GM11168 (cell line): ENCODE measurements around the gene TTF1.
"Not testable (repeated sequence)": the region's sequence is repeated elsewhere in the genome, so short reads cannot be mapped to it uniquely, and the experiment has no call there.

Experiments
- in situ Hi-C: fragments of 300-500 bp; cut with MboI; formaldehyde crosslinking; loops from one replicate; pipeline ENCODE4 v1.12.0; 2022; ENCODE audit warnings: low sequenced_read_pairs; ENCODE audit not compliant: unreplicated experiment

Gene TTF1

DNA sequence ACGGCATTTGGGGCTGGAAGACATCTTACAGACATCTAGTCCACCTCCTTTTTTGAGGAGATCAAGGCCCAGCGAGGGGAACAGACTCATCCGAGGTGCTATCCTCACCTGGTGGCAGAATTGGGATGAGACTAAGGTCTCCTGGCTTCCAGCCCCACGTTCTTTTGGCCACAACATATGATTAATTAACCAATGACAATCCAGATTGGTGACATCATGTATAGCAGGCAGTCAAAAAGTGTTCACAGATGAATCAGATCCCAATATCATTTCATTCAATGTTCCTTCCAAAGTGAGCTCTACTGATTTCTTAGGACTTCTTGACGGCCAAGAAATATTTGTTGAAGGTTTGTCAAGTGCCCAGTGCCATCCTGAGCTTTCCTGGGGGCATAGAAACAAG, 7.3 kb upstream of the TTF1 start:
- in situ Hi-C loops = no loop called here

DNA sequence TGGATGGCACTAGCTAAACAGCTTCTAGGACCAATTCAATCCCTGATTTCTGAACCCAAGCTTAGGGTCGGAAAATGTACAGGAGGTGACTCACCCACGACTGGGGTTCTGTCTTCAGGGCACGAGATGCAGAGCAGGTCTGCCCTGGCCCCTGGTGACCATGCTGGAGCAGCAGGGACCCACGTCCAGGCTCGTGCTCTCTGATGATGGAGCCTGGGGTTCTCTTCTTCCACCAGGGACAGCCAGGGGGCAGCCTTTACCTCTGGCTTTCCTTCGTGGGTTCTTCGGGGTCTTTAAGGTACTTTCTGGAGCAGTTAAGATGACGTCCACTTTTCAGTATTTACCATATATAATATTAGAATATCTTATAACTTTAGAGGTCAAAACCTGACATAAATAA, 5.4 kb upstream of the TTF1 start:
- in situ Hi-C loops = no loop called here

DNA sequence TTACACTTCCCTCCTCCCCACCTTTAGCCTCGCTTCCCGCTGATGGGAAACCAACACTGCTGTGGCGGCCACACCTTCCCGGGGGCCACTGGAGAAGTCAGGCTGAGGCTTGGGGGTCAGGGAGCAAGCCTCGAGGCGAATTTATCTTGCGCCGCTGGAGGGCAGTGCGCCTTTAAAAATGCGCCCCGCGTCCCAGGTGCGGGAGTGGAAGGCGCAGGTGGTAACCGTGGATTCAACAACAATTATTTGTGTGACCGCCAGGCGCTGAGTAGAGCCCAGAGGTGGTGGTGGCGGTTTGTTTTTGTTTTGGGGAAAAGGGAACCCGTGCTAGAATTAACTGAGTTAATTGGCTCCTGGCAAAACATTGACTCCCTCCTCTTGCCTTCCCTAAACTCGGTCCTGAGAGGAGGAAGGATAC, 4.5 kb upstream of the TTF1 start:
- in situ Hi-C loops = no loop called here

DNA sequence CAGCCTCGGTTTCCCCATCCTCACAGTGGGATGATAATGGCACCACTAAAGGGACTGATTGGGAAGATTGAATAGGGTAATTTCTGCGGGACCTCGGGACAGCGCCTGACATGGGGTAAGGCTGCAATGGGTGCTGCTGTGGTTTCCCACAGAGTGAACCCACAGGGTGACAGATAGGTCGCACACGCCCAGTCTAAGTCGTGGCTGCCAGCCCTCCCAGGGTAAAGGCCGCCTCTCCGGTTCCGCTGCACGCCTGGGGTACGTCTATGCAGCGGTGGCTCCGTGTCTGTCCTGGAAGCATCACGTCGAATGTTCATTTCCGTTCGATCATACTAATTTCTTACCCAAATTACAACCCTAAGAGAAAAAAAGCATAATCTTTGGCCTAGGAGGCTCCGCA, 4.0 kb upstream of the TTF1 start:
- in situ Hi-C loops = no loop called here

DNA sequence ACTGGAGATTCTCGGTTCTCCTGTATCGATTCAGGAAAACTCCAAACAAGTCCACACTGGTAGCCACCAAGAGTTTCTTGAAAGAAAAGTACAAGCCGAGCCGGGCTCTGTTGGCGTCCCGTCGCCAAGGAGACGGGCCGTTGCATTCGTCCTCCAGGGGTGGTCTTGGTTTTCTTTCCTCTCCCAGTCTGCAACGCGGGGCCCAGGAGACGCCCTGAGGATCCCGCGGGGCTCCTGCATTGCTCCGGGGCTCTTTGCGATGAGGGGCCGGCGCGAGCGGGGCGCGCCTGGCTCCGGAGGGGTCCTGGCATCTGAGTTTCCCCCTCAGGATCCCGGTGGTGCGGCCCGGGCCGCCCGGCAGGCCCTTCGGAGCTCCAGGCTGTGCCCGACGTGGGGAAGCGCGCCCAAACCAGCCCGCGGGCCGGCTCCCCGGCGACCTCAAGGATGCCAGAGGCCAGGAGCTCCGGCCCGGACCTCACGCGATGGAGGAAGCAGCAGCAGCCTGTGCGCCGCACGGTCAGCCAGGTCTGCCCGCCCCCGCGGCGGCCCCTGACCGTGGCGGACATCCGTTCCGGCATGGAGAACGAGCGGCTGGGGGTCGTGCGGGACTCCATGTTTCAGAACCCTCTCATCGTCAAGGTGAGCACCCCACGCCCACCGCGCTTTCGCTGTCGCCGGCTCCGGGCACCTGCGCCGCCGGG, 3.3 kb upstream of the TTF1 start, which contains the start of gene CFAP77:
CFAP77 (plus strand) TSS at position 384 of the 701 bp plus-strand sequence; CDS start at position 445, 61 bp downstream.
- in situ Hi-C loops = loop anchor here (5.0 kb wide), 1 partner anchor 103 kb away; no protein-coding TSS in a partner anchor

DNA sequence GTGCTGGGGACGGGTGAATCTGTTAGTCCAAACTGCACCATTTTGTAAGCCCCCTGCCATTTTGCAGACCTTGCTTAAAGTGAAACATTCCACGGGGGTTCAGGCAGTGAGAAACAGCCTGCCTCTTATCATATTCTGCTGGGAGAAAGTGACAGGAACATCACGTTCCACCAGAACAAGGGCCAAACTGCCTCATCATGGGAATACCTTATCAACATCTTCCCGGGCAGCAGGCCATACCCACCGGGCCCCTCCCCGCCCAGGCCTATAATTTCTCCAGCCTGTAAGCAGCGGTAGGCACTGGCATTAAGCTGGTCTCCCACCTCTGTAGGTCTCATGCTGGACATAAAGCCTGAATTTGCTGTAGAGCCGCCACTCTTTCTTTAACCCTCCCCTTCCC, 1.9 kb upstream of the TTF1 start:
- in situ Hi-C loops = loop anchor here (5.0 kb wide), 1 partner anchor 101 kb away; no protein-coding TSS in a partner anchor

DNA sequence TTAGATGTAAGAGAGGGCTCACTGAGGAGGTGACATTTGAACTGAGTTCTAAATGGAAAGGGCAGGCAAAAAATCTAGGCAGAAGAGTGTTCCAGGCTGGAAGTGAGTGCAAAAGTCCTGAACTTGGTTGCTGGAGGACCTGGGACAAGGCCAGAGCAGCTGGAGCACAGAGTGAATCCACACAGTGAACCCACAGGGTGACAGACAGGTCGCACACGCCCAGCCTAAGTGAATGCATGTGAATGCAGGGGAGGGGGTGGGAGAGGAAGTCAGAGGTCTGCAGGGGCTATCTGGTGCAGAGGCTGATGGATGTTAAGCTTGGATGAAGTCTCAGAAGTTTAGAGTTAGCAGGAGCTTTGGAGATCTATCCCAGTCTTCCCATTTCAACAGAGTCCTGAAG, 556 bp upstream of the TTF1 start:
- in situ Hi-C loops = loop anchor here (5.0 kb wide), 1 partner anchor 100 kb away; no protein-coding TSS in a partner anchor

DNA sequence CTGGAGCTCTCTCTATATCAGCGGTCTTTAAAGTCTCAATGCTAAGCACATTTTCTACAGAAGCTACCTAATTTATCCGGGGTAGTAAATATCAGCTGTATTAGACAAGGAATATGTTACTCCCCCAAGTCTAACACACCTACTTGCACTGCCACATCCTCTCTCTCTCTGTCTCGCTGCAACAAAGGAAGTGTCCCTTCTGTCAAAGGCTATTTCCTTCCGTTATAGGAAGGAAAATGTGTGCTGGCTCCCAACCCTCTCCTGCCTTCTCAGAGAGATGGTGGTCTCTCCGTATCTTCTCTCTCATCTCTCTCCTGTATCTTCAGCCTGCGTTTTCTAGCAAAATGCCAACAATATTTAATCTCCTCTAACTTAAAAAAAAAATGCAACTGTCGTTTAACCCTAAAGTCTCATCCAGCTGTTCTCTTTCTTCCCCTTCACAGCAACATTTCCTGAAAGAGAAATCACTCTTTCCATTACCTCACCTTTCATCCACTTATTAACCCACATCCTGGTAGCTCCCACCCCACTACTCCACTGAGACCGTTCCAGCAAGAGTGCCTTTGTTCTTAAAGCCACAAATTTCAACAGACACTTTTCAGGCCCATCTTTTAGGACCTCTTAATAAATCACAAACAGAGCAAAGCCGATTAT, 2.3 kb downstream of the TTF1 start:
- in situ Hi-C loops = no loop called here

DNA sequence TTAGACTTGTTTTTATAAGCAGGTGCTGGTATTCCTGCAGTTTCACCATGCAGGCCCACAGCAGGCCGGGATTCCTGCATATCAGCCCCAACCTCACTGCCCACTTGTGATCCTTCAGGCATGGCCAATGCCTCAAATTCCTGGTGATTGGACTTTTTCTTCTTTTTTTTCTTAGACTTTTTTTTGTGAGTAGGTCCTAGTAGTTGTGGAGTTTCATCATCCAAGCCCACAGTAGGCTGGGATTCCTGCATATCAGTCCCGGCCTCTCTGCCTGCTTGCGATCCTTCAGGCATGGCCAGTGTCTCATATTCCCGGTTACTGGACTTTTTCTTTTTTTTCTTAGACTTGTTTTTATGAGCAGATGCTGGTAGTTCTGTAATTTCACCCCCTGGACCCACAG, 4.8 kb downstream of the TTF1 start:
- in situ Hi-C loops = no loop called here

DNA sequence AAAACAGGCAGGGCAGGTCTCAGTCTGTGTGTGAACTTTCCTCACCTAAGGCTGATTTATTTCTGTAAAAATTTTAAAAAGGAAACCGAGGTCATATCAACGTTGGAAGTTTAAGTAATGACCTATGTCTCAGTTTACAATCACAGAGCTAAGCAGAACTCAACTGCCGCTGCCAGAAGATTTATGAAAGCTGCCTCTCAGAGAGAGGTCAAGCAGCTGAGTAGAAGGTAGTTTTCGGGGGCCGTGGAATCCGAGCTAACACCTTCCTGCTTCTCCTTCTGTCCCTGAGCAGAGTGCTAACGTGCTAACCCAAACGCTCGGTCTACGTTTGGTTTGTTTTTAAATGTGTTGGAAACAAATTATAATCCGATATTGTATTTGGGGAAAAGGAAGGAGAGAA, 11.1 kb downstream of the TTF1 start:
- in situ Hi-C loops = no loop called here

DNA sequence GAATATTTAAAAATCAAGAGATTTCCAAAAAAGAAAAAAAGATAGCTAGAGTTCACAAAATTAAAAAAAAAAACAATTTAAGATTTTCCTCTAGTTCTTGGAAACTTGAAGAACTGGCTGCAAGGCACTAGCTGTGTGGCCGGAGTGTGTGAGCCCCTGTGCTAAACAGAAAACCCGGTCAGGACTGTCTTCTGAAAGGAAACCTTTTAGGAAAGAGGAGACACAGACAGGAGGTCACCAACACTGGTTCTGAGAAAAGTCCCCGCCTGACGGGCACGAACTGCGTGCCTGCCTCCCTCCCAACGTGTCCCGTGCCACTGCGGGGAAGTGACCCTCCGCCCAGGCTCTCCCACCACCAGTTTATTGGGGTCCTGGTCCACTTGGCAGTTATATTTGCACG, 15.2 kb downstream of the TTF1 start:
- in situ Hi-C loops = no loop called here

DNA sequence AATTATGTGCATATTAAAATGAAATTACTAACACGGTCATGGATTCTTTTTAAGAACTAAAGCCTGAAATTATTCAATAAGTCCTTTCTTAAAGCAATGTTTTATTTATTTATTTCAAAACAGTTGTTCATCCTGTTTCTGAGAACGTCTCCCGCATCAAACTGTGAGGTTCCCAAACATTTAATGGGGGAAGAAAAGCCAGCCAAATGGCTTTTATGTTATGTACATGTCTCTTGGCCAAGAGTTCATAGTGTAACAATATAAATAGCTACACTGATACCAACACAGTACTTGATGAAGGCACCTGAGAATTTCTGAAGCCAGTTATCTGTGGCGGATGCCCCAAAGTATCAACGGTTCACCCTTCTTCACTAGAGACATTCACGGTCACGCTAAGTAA, 15.7 kb downstream of the TTF1 start:
- in situ Hi-C loops = no loop called here

DNA sequence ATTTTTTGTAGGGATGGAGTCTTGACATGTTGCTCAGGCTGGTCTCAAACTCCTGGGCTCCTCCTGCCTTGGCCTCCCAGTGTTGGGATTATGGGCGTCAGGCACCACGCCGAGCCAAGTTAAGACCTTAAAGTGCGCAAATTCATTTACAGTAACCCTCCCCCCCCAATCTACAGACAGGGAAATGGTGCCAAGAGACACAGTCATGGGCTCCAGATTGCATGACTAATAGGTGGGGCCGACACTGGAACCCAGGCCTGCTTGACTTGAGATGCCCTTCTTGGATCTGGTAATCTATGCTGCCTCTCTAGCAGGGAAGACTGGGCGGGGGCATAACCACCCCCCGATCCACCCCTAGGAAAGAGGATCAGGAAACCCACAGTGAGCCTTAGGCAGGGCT, 19.5 kb downstream of the TTF1 start:
- in situ Hi-C loops = no loop called here

DNA sequence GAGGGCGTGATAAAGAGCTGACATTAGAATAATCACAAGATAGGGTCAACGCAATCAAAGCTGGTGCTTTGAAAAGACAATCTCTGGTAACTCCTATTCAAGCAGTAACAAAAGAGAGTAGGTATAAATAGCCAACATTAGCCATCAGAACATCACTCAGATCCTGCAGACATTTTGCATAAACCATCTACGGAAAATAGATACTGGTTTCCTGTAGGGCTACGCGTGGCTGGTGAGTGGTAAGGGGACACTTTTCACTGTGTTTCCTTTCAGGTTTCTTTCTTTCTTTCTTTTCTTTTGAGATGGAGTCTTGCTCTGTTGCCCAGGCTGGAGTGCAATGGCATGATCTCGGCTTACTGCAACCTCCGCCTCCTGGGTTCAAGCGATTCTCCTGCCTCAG, 22.3 kb downstream of the TTF1 start:
- in situ Hi-C loops = no loop called here

DNA sequence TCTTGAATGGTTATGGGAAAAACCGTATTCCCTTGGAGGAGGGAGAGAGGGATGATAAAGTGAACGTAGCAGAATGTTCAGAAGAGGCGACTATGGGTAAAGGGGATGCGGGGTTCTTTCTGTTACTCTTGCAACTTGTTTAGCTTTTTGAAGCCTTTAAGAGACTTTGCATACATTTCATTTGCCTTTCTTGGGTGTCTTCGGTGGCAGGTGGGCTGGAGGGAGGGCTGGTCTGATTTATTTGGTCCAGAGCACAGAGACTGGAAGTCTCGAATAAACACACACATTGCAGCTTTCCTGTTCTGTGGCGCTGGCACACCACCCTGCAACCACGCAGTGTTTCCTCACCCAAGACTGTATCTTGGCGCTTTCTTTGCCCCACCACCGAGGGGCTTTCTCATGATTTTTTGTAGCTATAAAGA, 23.2 kb downstream of the TTF1 start:
- in situ Hi-C loops = no loop called here

DNA sequence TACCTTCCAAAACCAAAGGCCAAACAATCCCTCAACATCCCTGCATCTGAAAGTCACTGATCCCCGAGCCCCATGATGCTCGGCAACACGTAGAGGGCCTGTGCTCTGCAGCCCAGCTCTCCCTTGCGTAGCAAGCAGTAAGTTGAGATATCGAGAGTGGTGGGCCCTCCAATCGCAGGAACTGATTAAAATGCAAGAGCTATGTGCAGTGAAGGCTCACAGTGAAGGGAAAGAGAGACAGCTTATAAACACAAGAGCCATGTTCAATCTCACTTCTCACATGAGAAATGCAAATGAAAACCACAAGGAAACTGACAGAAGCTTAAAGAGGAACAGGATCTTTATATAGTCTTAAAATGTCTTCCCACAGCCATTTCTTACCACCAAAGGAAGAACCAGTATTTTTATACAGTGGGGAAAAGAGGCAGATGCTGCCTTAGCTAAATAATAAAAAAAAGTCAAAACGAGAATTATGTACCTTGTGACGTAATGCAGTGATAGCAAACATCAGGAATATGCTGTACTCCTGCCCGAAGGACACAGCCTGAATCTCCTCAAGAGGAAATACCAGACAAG, 24.6 kb downstream of the TTF1 start:
- in situ Hi-C loops = no loop called here

DNA sequence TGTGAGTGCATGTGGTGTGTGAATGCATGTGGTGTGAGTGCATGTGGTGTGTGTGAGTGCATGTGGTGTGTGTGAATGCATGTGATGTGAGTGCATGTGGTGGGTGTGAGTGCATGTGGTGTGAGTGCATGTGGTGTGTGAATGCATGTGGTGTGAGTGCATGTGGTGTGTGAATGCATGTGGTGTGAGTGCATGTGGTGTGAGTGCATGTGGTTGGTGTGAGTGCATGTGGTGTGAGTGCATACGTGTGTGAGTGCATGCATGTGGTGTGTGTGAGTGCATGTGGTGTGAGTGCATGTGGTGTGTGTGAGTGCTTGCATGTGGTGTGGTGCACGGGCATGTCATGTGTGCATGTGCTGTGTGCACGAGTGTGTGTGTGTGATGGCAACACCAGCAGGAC, 28.2 kb downstream of the TTF1 start:
- in situ Hi-C loops = not testable (repeated sequence)

DNA sequence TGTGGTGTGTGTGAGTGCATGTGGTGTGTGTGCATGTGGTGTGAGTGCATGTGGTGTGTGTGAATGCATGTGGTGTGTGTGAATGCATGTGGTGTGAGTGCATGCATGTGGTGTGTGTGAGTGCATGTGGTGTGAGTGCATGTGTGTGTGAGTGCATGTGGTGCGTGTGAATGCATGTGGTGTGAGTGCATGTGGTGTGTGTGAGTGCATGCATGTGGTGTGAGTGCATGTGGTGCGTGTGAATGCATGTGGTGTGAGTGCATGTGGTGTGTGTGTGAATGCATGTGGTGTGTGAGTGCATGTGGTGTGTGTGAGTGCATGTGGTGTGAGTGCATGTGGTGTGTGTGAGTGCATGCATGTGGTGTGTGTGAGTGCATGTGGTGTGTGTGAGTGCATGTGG, 28.9 kb downstream of the TTF1 start:
- in situ Hi-C loops = not testable (repeated sequence)

DNA sequence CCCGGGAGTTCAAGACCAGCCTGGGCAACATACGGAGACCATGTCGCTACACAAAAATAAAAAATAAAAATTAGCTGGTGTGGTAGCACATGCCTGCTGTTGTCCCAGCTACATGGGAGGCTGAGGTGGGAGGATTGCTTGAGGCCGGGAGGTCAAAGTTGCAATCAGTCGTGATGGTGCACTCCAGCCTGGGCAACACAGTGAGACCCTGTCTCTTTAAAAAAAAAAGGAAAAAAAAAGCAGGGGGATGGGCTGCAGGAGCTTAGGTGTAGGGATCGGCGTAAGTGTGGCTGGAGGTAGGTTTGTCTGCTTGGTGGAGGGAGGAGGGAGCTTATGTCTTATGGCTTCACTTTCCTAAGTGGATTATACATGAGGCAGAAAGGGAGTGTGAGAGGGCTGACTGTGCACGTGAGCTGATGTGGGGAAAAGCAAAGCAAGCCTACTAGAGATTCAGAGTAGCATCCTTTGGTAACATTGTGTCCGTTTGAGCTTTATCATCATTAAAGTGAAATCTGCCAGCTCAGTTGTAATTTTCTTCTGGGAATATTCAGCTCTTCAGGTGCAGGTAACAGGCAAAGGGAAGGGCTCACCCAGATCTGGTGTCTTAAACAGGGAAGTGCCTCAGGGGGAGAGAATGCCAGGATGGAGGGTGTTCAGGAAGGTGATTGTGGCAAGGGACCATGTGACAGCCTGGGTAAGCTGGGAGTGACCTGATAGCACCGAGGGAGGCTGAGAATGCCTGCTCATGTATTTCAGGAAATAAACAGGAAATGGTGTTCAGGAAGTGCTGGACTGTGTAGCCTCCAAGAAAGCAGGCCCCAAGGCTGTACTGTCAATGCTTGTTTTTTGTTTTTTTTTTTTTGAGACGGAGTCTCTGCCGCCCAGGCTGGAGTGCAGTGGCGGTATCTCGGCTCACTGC, 34.2 kb downstream of the TTF1 start:
- in situ Hi-C loops = no loop called here

DNA sequence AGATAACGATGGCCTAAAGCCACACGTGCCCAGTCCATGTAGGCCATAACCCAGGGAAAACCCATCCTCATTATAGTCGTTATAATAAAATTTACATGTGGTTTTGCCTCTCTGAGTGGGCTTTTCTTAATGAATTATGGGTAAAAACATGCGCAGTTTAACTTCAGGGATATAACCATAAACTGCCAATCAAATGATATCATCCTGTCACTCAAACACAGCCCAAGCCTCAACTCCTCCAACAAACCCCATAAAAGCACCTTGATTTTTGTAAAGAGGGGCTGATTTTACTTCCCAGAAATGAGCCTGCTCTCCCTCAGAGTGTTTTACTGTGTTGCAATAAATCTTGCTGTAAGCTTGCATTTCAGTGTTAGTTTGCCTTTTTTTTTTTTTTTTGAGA, 36.0 kb downstream of the TTF1 start:
- in situ Hi-C loops = no loop called here
